A673 (cell line): ENCODE data around the gene MLST8. TPM values are rescaled to one million over a fixed set of nuclear protein-coding genes. Genes with fewer than 3 reads are reported as not detected.

Source experiments
- BruUV-seq: library from RNA; stranded (reverse); fragments of 400-500 nt; replicated peaks from 2 replicates; lab custom pipeline; 2021; lab: Mats Ljungman, UMichigan
- CTCF ChIA-PET: fragments of 300-600 bp; sonication (Branson Sonifier 250); formaldehyde crosslinking; loops from one replicate; lab custom pipeline; 2022; ENCODE audit warnings: antibody characterized with exemption; lab: Charles Lee
- POLR2A ChIA-PET: fragments of 300-600 bp; sonication (Branson Sonifier 250); formaldehyde crosslinking; loops from one replicate; lab custom pipeline; 2022; ENCODE audit warnings: antibody characterized with exemption; ENCODE audit not compliant: low non-redundant PET; lab: Charles Lee
- DNase-seq: peaks from one replicate; pipeline ENCODE4 v3.0.0-alpha.2; 2015; ENCODE audit warnings: low spot score
- H3K27ac ChIP-seq: fragments of 200-600 bp; sonication (generic); 2 replicates; pipeline ENCODE4 v1.5.1; 2016; ENCODE audit warnings: mixed run types, low read depth, mild to moderate bottlenecking, mixed read lengths, antibody characterized with exemption, low read length; ENCODE audit not compliant: poor library complexity, severe bottlenecking
- H3K27me3 ChIP-seq: fragments of 200-600 bp; sonication (generic); replicated peaks from 2 replicates; pipeline ENCODE4 v1.6.1; 2017; ENCODE audit warnings: mixed run types, low read depth, mild to moderate bottlenecking, mixed read lengths, antibody characterized with exemption, low read length; ENCODE audit not compliant: insufficient read depth, poor library complexity
- H3K36me3 ChIP-seq: fragments of 200-600 bp; sonication (generic); 2 replicates; pipeline ENCODE4 v1.6.1; 2016; ENCODE audit warnings: mixed run types, mild to moderate bottlenecking, mixed read lengths, antibody characterized with exemption, low read length; ENCODE audit not compliant: insufficient read depth, poor library complexity, severe bottlenecking
- H3K4me1 ChIP-seq: fragments of 200-600 bp; sonication (generic); 2 replicates; pipeline ENCODE4 v1.6.1; 2017; ENCODE audit warnings: mixed run types, mild to moderate bottlenecking, mixed read lengths, antibody characterized with exemption, low read length; ENCODE audit not compliant: insufficient read depth, poor library complexity, severe bottlenecking
- H3K4me3 ChIP-seq: fragments of 200-600 bp; sonication (generic); 2 replicates; pipeline ENCODE4 v1.5.1; 2016; ENCODE audit warnings: low read depth, mixed run types, mild to moderate bottlenecking, mixed read lengths, low read length; ENCODE audit not compliant: poor library complexity, severe bottlenecking
- H3K9me3 ChIP-seq: fragments of 200-600 bp; sonication (generic); 2 replicates; pipeline ENCODE4 v1.6.1; 2016; ENCODE audit warnings: mixed run types, low read depth, mild to moderate bottlenecking, mixed read lengths, antibody characterized with exemption, low read length; ENCODE audit not compliant: poor library complexity, severe bottlenecking
- CTCF ChIP-seq: fragments of 300-800, 200-600 bp; sonication (generic); conservative IDR thresholded peaks from 2 replicates; pipeline ENCODE4 v1.5.1; 2017; ENCODE audit warnings: low read depth, mild to moderate bottlenecking, antibody characterized with exemption, low read length, moderate library complexity, mixed read lengths
- EZH2 ChIP-seq: fragments of 200-600 bp; sonication (generic); IDR thresholded peaks from 2 replicates; pipeline ENCODE4 v1.6.1; 2017; ENCODE audit warnings: borderline replicate concordance, low read depth, mild to moderate bottlenecking, mixed read lengths, antibody characterized with exemption, low read length; ENCODE audit not compliant: poor library complexity, severe bottlenecking
- intact Hi-C: fragments of 100-400 bp; cut with micrococcal nuclease; formaldehyde crosslinking; loops from one replicate; pipeline ENCODE4 v1.10.0; 2022; ENCODE audit not compliant: unreplicated experiment
- total RNA-seq: library from RNA; stranded (reverse); gene quantifications from 2 replicates; pipeline ENCODE4 v1.2.3, GENCODE V29; 2021

MLST8 gene
- total RNA-seq, 1 experiment from 2014 or later = 58.3 TPM

- TF ChIP-seq EZH2 (no peak), CTCF (peak; percentile 66)
- H3K4me3 ChIP-seq = peak within 1 kb of the TSS; percentile 77
- peak within 1 kb of the TSS; percentile 90 for H3K27ac ChIP-seq
- intact Hi-C loops = no loop called here
- BruUV-seq = no TSS peak
- ChIA-PET POLR2A (interaction anchor here (0.5 to 0.7 kb wide), 2 partner anchors 25 to 284 kb away, joined by 3 read pairs; no protein-coding TSS in a partner anchor), CTCF (interaction anchor here (0.6 to 0.9 kb wide), 2 partner anchors 193 to 235 kb away, joined by 3 read pairs; no protein-coding TSS in a partner anchor)
- H3K36me3 ChIP-seq = peaks cover 40% of the 10 kb centered on the region
- H3K9me3 ChIP-seq = no peaks in the 10 kb centered on the region
- DNase-seq = peak; percentile 87
- peaks cover 18% of the 10 kb centered on the region for H3K4me1 ChIP-seq
- no peaks in the 10 kb centered on the region for H3K27me3 ChIP-seq
These were observed 46.2 kb downstream of the MLST8 start, which contains the start of gene ECI1 for GRCh38 chr16:2251296-2252111. Gene ECI1, minus strand, starts transcription at chr16:2251587. Its CDS starts 21 bp downstream, at chr16:2251566.

DNA sequence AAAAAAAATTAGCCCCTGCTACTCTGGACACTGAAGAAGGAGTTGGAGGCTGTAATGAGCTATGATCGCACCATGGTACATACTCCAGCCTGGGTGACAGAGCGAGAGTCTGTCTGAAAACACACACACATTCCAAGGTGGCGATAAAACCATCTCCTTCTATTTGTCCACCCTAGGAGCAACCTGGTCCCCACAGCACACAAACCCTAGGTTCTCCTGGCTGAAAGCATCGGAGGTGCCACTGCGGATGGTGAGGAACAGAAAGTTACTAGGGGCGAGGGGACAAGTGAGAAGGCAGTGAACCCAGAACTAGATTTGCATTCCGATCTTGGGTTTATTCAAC, 47.5 kb downstream of the MLST8 start:
- H3K4me1 ChIP-seq = peaks cover 18% of the 10 kb centered on the region
- DNase-seq = no peak
- H3K36me3 ChIP-seq = peaks cover 50% of the 10 kb centered on the region
- intact Hi-C loops = no loop called here
- no TSS peak for BruUV-seq
- ChIA-PET CTCF (no interaction called here), POLR2A (no interaction called here)
- H3K4me3 ChIP-seq = no peak overlapping the region
- H3K9me3 ChIP-seq = no peaks in the 10 kb centered on the region
- TF ChIP-seq EZH2 = no peak
- no peak for TF ChIP-seq CTCF
- no peaks in the 10 kb centered on the region for H3K27me3 ChIP-seq
- H3K27ac ChIP-seq = no peak overlapping the region

DNA sequence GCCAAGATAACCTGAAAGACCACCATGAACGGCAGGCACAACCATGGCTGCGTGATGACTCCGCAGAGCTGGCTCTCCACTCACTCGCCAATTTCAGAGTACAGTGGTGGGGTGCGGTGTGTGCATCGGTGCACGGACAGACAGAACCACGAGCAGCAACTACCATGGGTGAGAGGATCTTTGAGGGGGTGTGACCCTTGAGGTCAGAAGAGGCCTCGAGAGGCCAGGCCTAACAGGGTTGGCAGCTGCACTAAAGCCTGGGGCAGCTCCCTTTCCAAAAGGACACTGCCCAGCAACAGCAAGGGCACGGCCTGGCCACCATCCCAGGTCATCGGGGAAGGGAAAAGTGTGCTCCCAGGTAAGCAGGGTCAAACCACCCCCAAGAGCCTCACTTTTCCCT, 48.0 kb downstream of the MLST8 start:
- intact Hi-C loops = no loop called here
- ChIA-PET CTCF (no interaction called here), POLR2A (interaction anchor here (0.6 kb wide), 1 partner anchor 190 kb away, joined by 3 read pairs; no protein-coding TSS in a partner anchor)
- no peak for DNase-seq
- TF ChIP-seq CTCF (no peak), EZH2 (no peak)
- H3K27me3 ChIP-seq = no peaks in the 10 kb centered on the region
- TSS peak; percentile 23 for BruUV-seq
- H3K4me3 ChIP-seq = no peak overlapping the region
- H3K9me3 ChIP-seq = no peaks in the 10 kb centered on the region
- peaks cover 55% of the 10 kb centered on the region for H3K36me3 ChIP-seq
- H3K27ac ChIP-seq = no peak overlapping the region
- H3K4me1 ChIP-seq = peaks cover 18% of the 10 kb centered on the region
